Activated T-cell treated with anti-CD3 and anti-CD28 coated beads for 1 hour (primary cell): ENCODE results near the gene ZNF106.
A peak's percentile ranks its signal among the peaks of the same experiment; 100 is the strongest.

Experiments used
- DNase-seq: peaks from one replicate; pipeline ENCODE4 v3.0.0-alpha.2; 2020; ENCODE audit warnings: low read depth

Gene ZNF106

GRCh38 chr15:42490671-42491538 lies at the start of gene ZNF106:
Gene ZNF106, minus strand, starts transcription at chr15:42491141. Its CDS starts 18,852 bp downstream, at chr15:42472289.
- DNase-seq, result peak; percentile 81

GRCh38 chr15:42533246-42533645 lies 42.3 kb upstream of the ZNF106 start:
- DNase-seq, result no peak

- DNase-seq, result no peak
These were observed 38.0 kb upstream of the ZNF106 start for GRCh38 chr15:42528970-42529369.

GRCh38 chr15:42523331-42523730 lies 32.4 kb upstream of the ZNF106 start:
- DNase-seq, result no peak

- DNase-seq, result no peak
These were observed 20.1 kb upstream of the ZNF106 start for GRCh38 chr15:42511007-42511391.

- no peak for DNase-seq
These were observed 19.5 kb upstream of the ZNF106 start for GRCh38 chr15:42510258-42511006.

- DNase-seq, result no peak
These were observed 17.3 kb upstream of the ZNF106 start for GRCh38 chr15:42508263-42508690.

GRCh38 chr15:42507514-42507913 lies 16.6 kb upstream of the ZNF106 start:
- no peak for DNase-seq

GRCh38 chr15:42504631-42505030 lies 13.7 kb upstream of the ZNF106 start:
- DNase-seq, result no peak

- DNase-seq, result no peak
These were observed 12.9 kb upstream of the ZNF106 start for GRCh38 chr15:42503825-42504224.

GRCh38 chr15:42502477-42502876 lies 11.5 kb upstream of the ZNF106 start:
- no peak for DNase-seq

GRCh38 chr15:42499858-42500609 lies 9.1 kb upstream of the ZNF106 start:
- DNase-seq, result no peak

- no peak for DNase-seq
These were observed 7.5 kb upstream of the ZNF106 start for GRCh38 chr15:42498212-42499068.

GRCh38 chr15:42495361-42496212 lies 4.6 kb upstream of the ZNF106 start, which contains the start of gene SNAP23:
Gene SNAP23, plus strand, starts transcription at chr15:42495634. Its CDS starts 16,213 bp downstream, at chr15:42511847.
- peak; percentile 72 for DNase-seq

GRCh38 chr15:42494998-42495360 lies 4.0 kb upstream of the ZNF106 start:
- DNase-seq, result peak; percentile 16

- DNase-seq, result no peak
These were observed 2.7 kb upstream of the ZNF106 start for GRCh38 chr15:42493679-42494078.

- DNase-seq, result no peak
These were observed 741 bp upstream of the ZNF106 start for GRCh38 chr15:42491539-42492225.

GRCh38 chr15:42490291-42490670 lies 660 bp downstream of the ZNF106 start:
- DNase-seq, result no peak

GRCh38 chr15:42483677-42484076 lies 7.3 kb downstream of the ZNF106 start:
- DNase-seq, result no peak

GRCh38 chr15:42482701-42483100 lies 8.2 kb downstream of the ZNF106 start:
- DNase-seq, result no peak
